GM06990 (cell line): ENCODE measurements around the gene CYTH4.

ENCODE experiments used
- DNase-seq: peaks from one replicate; pipeline ENCODE4 v3.0.0-alpha.2; 2011; ENCODE audit not compliant: insufficient read length; ENCODE audit errors: extremely low read depth
- H3K27me3 ChIP-seq: replicated peaks from 2 replicates; pipeline ENCODE4 v1.6.0; 2011; ENCODE audit warnings: low read length; ENCODE audit not compliant: control insufficient read depth, insufficient read depth
- H3K36me3 ChIP-seq: 2 replicates; pipeline ENCODE4 v1.5.1; 2011; ENCODE audit warnings: low read length; ENCODE audit not compliant: control insufficient read depth, insufficient read depth
- H3K4me3 ChIP-seq: replicated peaks from 2 replicates; pipeline ENCODE4 v1.5.1; 2011; ENCODE audit warnings: low read depth, mild to moderate bottlenecking, control low read depth, low read length
- CTCF ChIP-seq: IDR thresholded peaks from 2 replicates; pipeline ENCODE4 v1.5.1; 2011; ENCODE audit warnings: low read length, control low read depth, mild to moderate bottlenecking, inconsistent platforms; ENCODE audit not compliant: insufficient read depth, poor library complexity, severe bottlenecking

CYTH4 gene

DNA sequence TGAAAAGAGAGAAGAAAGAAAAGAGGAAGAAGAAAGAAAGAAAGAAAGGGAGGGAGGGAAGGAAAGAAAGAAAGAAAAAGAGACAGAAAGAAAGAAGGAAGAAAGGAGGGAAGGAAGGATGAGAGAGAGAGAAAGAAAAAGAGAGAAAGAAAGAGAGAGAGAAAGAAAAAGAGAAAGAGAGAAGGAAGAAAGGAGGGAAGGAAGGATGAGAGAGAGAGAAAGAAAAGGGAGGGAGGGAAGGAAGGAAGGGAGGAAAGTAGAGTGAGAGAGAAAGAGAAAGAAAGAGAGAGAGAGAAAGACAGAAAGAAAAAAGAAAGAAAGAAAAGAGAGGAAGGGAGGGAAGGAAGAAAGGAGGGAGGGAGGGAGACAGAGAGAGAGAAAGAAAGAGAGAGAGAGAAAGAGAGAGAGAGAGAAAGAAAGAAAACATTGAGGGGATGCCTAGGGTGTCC is 26.7 kb upstream of the CYTH4 start:
- Histone ChIP-seq H3K27me3 (no peaks in the 10 kb centered on the region), H3K36me3 (no peaks in the 10 kb centered on the region), H3K4me3 (no peak overlapping the region)
- no peak for DNase-seq
- no peak for TF ChIP-seq CTCF

DNA sequence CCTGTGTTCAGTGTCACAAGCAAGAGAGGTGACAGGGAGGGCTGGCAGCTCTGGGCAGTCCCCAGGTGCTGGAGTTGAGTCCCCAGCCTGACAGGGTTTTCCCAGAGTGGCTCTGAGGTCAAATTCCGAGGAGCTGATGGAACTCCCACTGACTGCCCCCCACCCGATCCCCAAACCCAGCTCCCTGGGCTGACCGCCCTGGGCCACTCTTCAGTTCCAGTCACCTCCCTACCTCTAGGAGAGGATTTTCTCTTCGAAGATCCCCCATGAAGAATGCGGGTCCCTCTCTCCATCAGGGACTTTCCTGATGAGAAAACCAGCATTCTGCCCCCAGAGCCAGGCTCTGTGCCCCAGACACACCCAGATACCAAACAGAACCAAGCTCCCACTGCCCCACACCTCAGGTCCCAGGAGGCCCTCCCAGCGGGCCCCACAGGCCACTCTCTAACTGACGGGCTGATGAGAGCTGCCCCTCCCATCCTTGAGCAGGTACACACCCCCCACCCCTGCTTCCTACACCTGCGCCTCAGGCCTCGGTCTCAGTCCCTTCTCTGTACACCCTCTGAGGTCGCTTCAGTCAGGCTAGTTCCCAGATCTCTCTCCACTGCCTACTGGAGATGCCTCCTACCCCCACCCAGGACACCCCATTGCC is 26.1 kb upstream of the CYTH4 start:
- no peaks in the 10 kb centered on the region for H3K36me3 ChIP-seq
- H3K4me3 ChIP-seq, result no peak overlapping the region
- no peaks in the 10 kb centered on the region for H3K27me3 ChIP-seq
- DNase-seq, result no peak
- no peak for TF ChIP-seq CTCF

- TF ChIP-seq CTCF, result no peak
- no peak overlapping the region for H3K4me3 ChIP-seq
- H3K36me3 ChIP-seq, result no peaks in the 10 kb centered on the region
- no peaks in the 10 kb centered on the region; the same call in 1 of the 2 replicates for H3K27me3 ChIP-seq
- no peak for DNase-seq
These were observed 24.1 kb upstream of the CYTH4 start for GRCh38 chr22:37258005-37258752.

- Histone ChIP-seq H3K4me3 (no peak overlapping the region), H3K36me3 (no peaks in the 10 kb centered on the region), H3K27me3 (no peaks in the 10 kb centered on the region; the same call in 1 of the 2 replicates)
- no peak for TF ChIP-seq CTCF
- no peak for DNase-seq
These were observed 23.4 kb upstream of the CYTH4 start for GRCh38 chr22:37258753-37259401.

DNA sequence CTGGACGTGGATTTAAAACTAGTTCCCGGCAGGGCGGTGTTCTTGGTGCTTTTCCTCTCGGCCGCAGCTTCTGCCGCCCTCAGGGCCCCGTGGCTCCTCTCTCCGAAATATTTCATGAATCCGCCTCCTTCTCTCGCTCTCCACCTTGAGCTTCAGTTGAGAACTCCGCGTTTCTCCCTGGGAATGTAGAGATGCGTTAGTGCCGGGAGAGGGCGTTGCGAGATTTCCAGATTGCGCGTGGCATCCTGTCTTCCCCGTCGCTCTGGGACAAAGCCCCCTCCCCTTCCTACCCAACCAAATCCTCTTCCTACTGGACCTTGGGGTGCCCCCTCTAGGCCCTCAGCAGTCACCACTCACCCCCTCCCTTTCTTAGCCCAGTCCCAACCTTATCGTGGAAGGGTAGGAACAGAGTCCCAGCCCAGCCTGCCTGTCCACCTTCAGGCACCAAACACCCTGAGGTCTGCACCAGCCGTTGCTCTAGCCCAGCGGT is 22.7 kb upstream of the CYTH4 start:
- DNase-seq, result no peak
- Histone ChIP-seq H3K27me3 (no peaks in the 10 kb centered on the region; the same call in 1 of the 2 replicates), H3K4me3 (no peak overlapping the region), H3K36me3 (no peaks in the 10 kb centered on the region)
- peak; percentile 59 for TF ChIP-seq CTCF
